ENCODE data around the gene TECR.
"Not testable (repeated sequence)": the region's sequence is repeated elsewhere in the genome, so short reads cannot be mapped to it uniquely, and the experiment has no call there.

GRCh38 chr19:14552006-14552360 is 22.6 kb downstream of the TECR start:
- not testable (repeated sequence) for TF ChIP-seq CTCF (IDR thresholded peaks at IDR 0.05; ENCODE audit: low read length); EZH2phosphoT487 (IDR thresholded peaks at IDR 0.05; ENCODE audit: low read length); EZH2 (optimal IDR thresholded peaks at IDR 0.05; ENCODE audit: low read depth, low read length)

Data from MM.1S (cell line).